K562 (cell line): ENCODE measurements around the gene CREB3L4. TPM values are rescaled to one million over a fixed set of nuclear protein-coding genes. Genes with fewer than 3 reads are reported as not detected.
A peak's percentile ranks its signal among the peaks of the same experiment; 100 is the strongest.

Experiments used
- ATAC-seq: fragments of 200-7000 bp; cut with Tn5 transposase; 3 replicates; pipeline ENCODE4 v1.9.1; 2020; ENCODE audit warnings: moderate library complexity
- BruUV-seq: library from RNA; stranded (reverse); fragments of 400-500 nt; replicated peaks from 2 replicates; lab custom pipeline; 2021; lab: Mats Ljungman, UMichigan
- CTCF ChIA-PET: fragments of 300-600 bp; formaldehyde crosslinking; extraction: SDS; loops from one replicate; lab custom pipeline; 2021; ENCODE audit warnings: low intra/inter-chr PET ratio; lab: Yijun Ruan, JAX
- POLR2A ChIA-PET: fragments of 300-600, 350-650 bp; sonication (Branson Sonifier 250); formaldehyde crosslinking; extraction: SDS; loops from one replicate; lab custom pipeline; 2021; ENCODE audit warnings: antibody characterized with exemption, inconsistent platforms; lab: Yijun Ruan, JAX
- DNase-seq, 4 experiments: peaks; one replicate each; pipeline versions ENCODE4 v3.0.0 to v3.0.0-alpha.2; 2011 to 2018; ENCODE audit warnings: low spot score in 3 of 4, mixed read lengths in 3 of 4; ENCODE audit errors: extremely low read depth in 1 of 4
- FAIRE-seq: peaks from 2 replicates; lab custom pipeline; 2011; peaks lifted over from hg19 to GRCh38; lab: Jason Lieb, UNC
- H2AFZ ChIP-seq: 2 replicates; pipeline ENCODE4 v1.6.0; 2011; ENCODE audit warnings: low read depth, low read length, control low read depth, inconsistent platforms
- H3K27ac ChIP-seq: fragments of 200-600 bp; 3 replicates; pipeline ENCODE4 v1.8.0; 2011; ENCODE audit warnings: low read depth, mild to moderate bottlenecking, control low read depth, inconsistent platforms, low read length, moderate library complexity, mixed read lengths; ENCODE audit errors: extremely low read depth
- H3K27me3 ChIP-seq, 2 experiments: fragments of 300-600 bp in 1 of 2; 2 replicates in 1 of 2; 3 replicates in 1 of 2; pipeline versions ENCODE4 v1.6.0 to v1.8.0; 2011; ENCODE audit warnings: inconsistent platforms in 2 of 2, low read length in 2 of 2, mild to moderate bottlenecking in 1 of 2, mixed read lengths in 1 of 2, moderate library complexity in 1 of 2; ENCODE audit not compliant: control insufficient read depth in 2 of 2, insufficient read depth in 2 of 2
- H3K36me3 ChIP-seq: fragments of 300-600 bp; 3 replicates; pipeline ENCODE4 v1.8.0; 2011; ENCODE audit warnings: mild to moderate bottlenecking, low read length, inconsistent platforms; ENCODE audit not compliant: control insufficient read depth, insufficient read depth
- H3K4me1 ChIP-seq, 2 experiments: fragments of 200-600 bp in 1 of 2; replicated peaks in 1 of 2; 2 replicates in 1 of 2; 3 replicates in 1 of 2; pipeline versions ENCODE4 v1.5.1 to v1.8.0; 2011; ENCODE audit warnings: inconsistent platforms in 2 of 2, low read length in 2 of 2, mild to moderate bottlenecking in 1 of 2, mixed read lengths in 1 of 2, moderate library complexity in 1 of 2; ENCODE audit not compliant: control insufficient read depth in 2 of 2, insufficient read depth in 2 of 2
- H3K4me2 ChIP-seq: 2 replicates; pipeline ENCODE4 v1.6.1; 2011; ENCODE audit warnings: low read length, control low read depth, inconsistent platforms, mixed read lengths; ENCODE audit not compliant: insufficient read depth
- H3K4me3 ChIP-seq: fragments of 200-600 bp; sonication (generic), shearing (Covaris generic); 2 replicates; pipeline ENCODE4 v1.5.1; 2016; ENCODE audit warnings: control low read depth, inconsistent platforms
- H3K79me2 ChIP-seq: fragments of 200-600 bp; 3 replicates; pipeline ENCODE4 v1.8.0; 2011; ENCODE audit warnings: low read length, inconsistent platforms; ENCODE audit not compliant: control insufficient read depth, insufficient read depth
- H3K9ac ChIP-seq, 2 experiments: 2 replicates each; pipeline versions ENCODE4 v1.6.0 to v1.6.1; 2011; ENCODE audit warnings: low read depth in 2 of 2, low read length in 2 of 2, control low read depth in 1 of 2, inconsistent platforms in 1 of 2, mild to moderate bottlenecking in 1 of 2, mixed read lengths in 1 of 2; ENCODE audit not compliant: insufficient read depth in 1 of 2
- H3K9me1 ChIP-seq: one replicate; pipeline ENCODE4 v1.6.0; 2011; ENCODE audit warnings: inconsistent platforms, mild to moderate bottlenecking, low read length, moderate library complexity; ENCODE audit not compliant: control insufficient read depth, insufficient read depth
- H3K9me3 ChIP-seq: replicated peaks from 2 replicates; pipeline ENCODE4 v1.5.1; 2011; ENCODE audit warnings: low read depth, low read length, inconsistent platforms; ENCODE audit not compliant: control insufficient read depth, insufficient read depth
- H4K20me1 ChIP-seq: replicated peaks from 2 replicates; pipeline ENCODE4 v1.6.1; 2011; ENCODE audit warnings: low read length, inconsistent platforms, mixed read lengths; ENCODE audit not compliant: control insufficient read depth, insufficient read depth
- ATF6 ChIP-seq: sonication (generic); formaldehyde crosslinking; IDR thresholded peaks from 2 replicates; pipeline ENCODE4 v1.4.0; 2020; ENCODE audit warnings: mild to moderate bottlenecking, missing genetic modification reagents
- POLR2G ChIP-seq: fragments of 200-400 bp; formaldehyde crosslinking; IDR thresholded peaks from 2 replicates; pipeline ENCODE4 v1.6.1; 2017; ENCODE audit warnings: low read depth, mild to moderate bottlenecking, antibody characterized with exemption, low read length, moderate library complexity
- RBFOX2 ChIP-seq: fragments of 200-400 bp; formaldehyde crosslinking; IDR thresholded peaks from 2 replicates; pipeline ENCODE4 v1.6.1; 2017; ENCODE audit warnings: low read depth, mild to moderate bottlenecking, low read length, moderate library complexity
- RERE ChIP-seq: sonication (generic); formaldehyde crosslinking; IDR thresholded peaks from 2 replicates; pipeline ENCODE4 v1.8.0; 2023; ENCODE audit warnings: missing genetic modification reagents, mild to moderate bottlenecking, borderline replicate concordance
- SRSF3 ChIP-seq: fragments of 200-400 bp; formaldehyde crosslinking; IDR thresholded peaks from 2 replicates; pipeline ENCODE4 v1.6.1; 2016; ENCODE audit warnings: mild to moderate bottlenecking, low read length, moderate library complexity; ENCODE audit not compliant: insufficient read depth
- WGBS: fragments of 100-300 bp; shearing (Covaris generic); methylation state at CpG from one replicate; pipeline ENCODE4 v1.1.6; 2016; ENCODE audit warnings: low coverage, mixed read lengths; ENCODE audit not compliant: insufficient coverage; ENCODE audit errors: missing lambda C conversion rate; 5-methylcytosine and 5-hydroxymethylcytosine counted together
- in situ Hi-C: fragments of 300-500 bp; cut with MboI; formaldehyde crosslinking; loops from 4 replicates; pipeline ENCODE4 v1.15.0; 2018; ENCODE audit warnings: inconsistent platforms, mixed read lengths
- intact Hi-C: fragments of 100-400 bp; cut with micrococcal nuclease; formaldehyde crosslinking; loops from 2 replicates; pipeline ENCODE4 v1.14.2; 2022
- polyA plus RNA-seq, 8 experiments: library from polyadenylated mRNA; depleted of rRNA in 4 of 8; stranded (reverse) in 5 of 8; unstranded in 3 of 8; fragments of >200 nt; fragmentation: Nextera tagmentation in 2 of 8; fragmentation: Illumina TruSeq in 1 of 8; extraction: Ambion mirVana in 2 of 8; extraction: Trizol in 1 of 8; gene quantifications; 2 replicates each; pipeline versions ENCODE4 v1.2.1 to v1.2.3, GENCODE V29; 2011 to 2014; ENCODE audit warnings: inconsistent platforms in 1 of 8, missing spikeins in 1 of 8
- total RNA-seq, 7 experiments: library from RNA; depleted of rRNA in 6 of 7; stranded (reverse); fragments of >200 nt in 6 of 7; fragmentation: Illumina TruSeq in 2 of 7; extraction: Trizol in 2 of 7; gene quantifications; 2 replicates each; pipeline versions ENCODE4 v1.2.1 to v1.2.3, GENCODE V29; 2011 to 2021; ENCODE audit warnings: low replicate concordance in 1 of 7

Gene CREB3L4
- total and polyA plus RNA-seq, 9 of the 15 experiments (the other 6 are each of a cell fraction or from before 2014, with no cell fraction given) = 9.9 to 18.6 (median 13.9) TPM

GRCh38 chr1:153939476-153939875 is 28.2 kb upstream of the CREB3L4 start (continued):
- no peak for TF ChIP-seq SRSF3

- DNase-seq (no peak), ATAC-seq (no peak), FAIRE-seq (no peak)
- intact Hi-C loops = no loop called here
- in situ Hi-C loops = no loop called here
- Histone ChIP-seq H2AFZ (no peak overlapping the region), H3K9me1 (no peaks in the 10 kb centered on the region), H3K79me2 (peaks cover 21% of the 10 kb centered on the region), H3K4me2 (no peak overlapping the region), H3K36me3 (peaks cover 81% of the 10 kb centered on the region), H3K4me3 (no peak overlapping the region), H3K9ac (peak overlapping the region in 1 of 2 experiments; percentile 36; a peak in 1 of 4 replicates), H3K27me3 (no peaks in the 10 kb centered on the region), H3K9me3 (no peaks in the 10 kb centered on the region), H3K4me1 (peaks cover 8 to 18% of the 10 kb centered on the region in 2 experiments; a peak in 4 of 5 replicates), H4K20me1 (no peaks in the 10 kb centered on the region), H3K27ac (no peak overlapping the region)
- no peak for TF ChIP-seq RERE
- no peak for TF ChIP-seq ATF6 (CRISPR knock-in tag)
- peak; percentile 65 for TF ChIP-seq POLR2G
- peak; percentile 39 for TF ChIP-seq RBFOX2
- CTCF ChIA-PET = no interaction called here
- no TSS peak for BruUV-seq
- WGBS = 99% methylated on average over 8 of the region's 8 CpGs
- POLR2A ChIA-PET = interaction anchor here (0.6 to 3.0 kb wide), 4 partner anchors 17 to 1957 kb away, joined by 3 to 10 read pairs (median 4); partner anchors contain the start of gene GATAD2B
Measured at GRCh38 chr1:153940756-153941155, 26.9 kb upstream of the CREB3L4 start.
